Measurements from ENCODE around the gene ACBD7.

ACBD7 gene

GRCh38 chr10:15103513-15103912 is 14.9 kb upstream of the ACBD7 start:
- Histone ChIP-seq H3K4me3 (ENCODE audit: low read depth, low read length) (no peak overlapping the region), H3K36me3 (ENCODE audit: control insufficient read depth in 2 of 2, insufficient read depth in 1 of 2, low read length in 2 of 2) (peaks cover 39 to 72% of the 10 kb centered on the region in 2 experiments), H3K4me1 (ENCODE audit: control insufficient read depth, insufficient read depth, low read length) (peaks cover 8% of the 10 kb centered on the region), H3K27ac (ENCODE audit: extremely low read depth, low read depth, low read length) (no peak overlapping the region), H3K9me3 (ENCODE audit: control insufficient read depth, insufficient read depth, low read depth, low read length) (no peaks in the 10 kb centered on the region)
- TF ChIP-seq ZSCAN5A (tag by site-specific recombination; IDR thresholded peaks at IDR 0.05), result no peak
- TF ChIP-seq ZNF398 (tag by site-specific recombination; IDR thresholded peaks at IDR 0.05), result no peak
- no peak for TF ChIP-seq ZNF366 (tag by site-specific recombination; conservative IDR thresholded peaks at IDR 0.05)
- no peak for TF ChIP-seq ZNF488 (tag by site-specific recombination; IDR thresholded peaks at IDR 0.05)
- no peak for TF ChIP-seq HIC1 (tag by site-specific recombination; IDR thresholded peaks at IDR 0.05)
- TF ChIP-seq ZBTB44 (tag by site-specific recombination; IDR thresholded peaks at IDR 0.05), result no peak
- no peak for TF ChIP-seq ZNF580 (tag by site-specific recombination; IDR thresholded peaks at IDR 0.05)
- no peak for TF ChIP-seq PBX3 (CRISPR knock-in tag; IDR thresholded peaks at IDR 0.05)
- no peak for TF ChIP-seq ZNF335 (tag by site-specific recombination; conservative IDR thresholded peaks at IDR 0.05)
- TF ChIP-seq ZNF629 (tag by site-specific recombination; IDR thresholded peaks at IDR 0.05), result no peak
- TF ChIP-seq ZNF292 (tag by site-specific recombination; IDR thresholded peaks at IDR 0.05; ENCODE audit: borderline replicate concordance, low read depth), result no peak
- POLR2A ChIA-PET, result interaction anchor here (0.9 kb wide), 1 partner anchor 65 kb away, joined by 3 read pairs; the partner anchor contains the start of gene NMT2
- CTCF ChIA-PET, result interaction anchor here (0.6 to 1.1 kb wide), 3 partner anchors 48 to 132 kb away, joined by 3 to 4 read pairs (median 3); no protein-coding TSS in a partner anchor

- peaks cover 8% of the 10 kb centered on the region for H3K4me1 ChIP-seq (ENCODE audit: control insufficient read depth, insufficient read depth, low read length)
- CTCF ChIA-PET, result interaction anchor here (0.6 kb wide), 2 partner anchors 220 to 1043 kb away, joined by 3 to 4 read pairs; no protein-coding TSS in a partner anchor
- POLR2A ChIA-PET, result interaction anchor here (1.9 kb wide), 1 partner anchor 140 kb away, joined by 5 read pairs; the partner anchor contains the start of gene MEIG1
- no peak overlapping the region for H3K4me3 ChIP-seq (ENCODE audit: low read depth, low read length)
- H3K36me3 ChIP-seq (ENCODE audit: control insufficient read depth in 2 of 2, insufficient read depth in 1 of 2, low read length in 2 of 2), result peaks cover 31 to 45% of the 10 kb centered on the region in 2 experiments
- no peaks in the 10 kb centered on the region for H3K9me3 ChIP-seq (ENCODE audit: control insufficient read depth, insufficient read depth, low read depth, low read length)
- peak overlapping the region; percentile 46 for H3K27ac ChIP-seq (ENCODE audit: extremely low read depth, low read depth, low read length)
- TF ChIP-seq TCF7L2 (IDR thresholded peaks at IDR 0.05; ENCODE audit: borderline replicate concordance, low read depth, low read length), result no peak
- TF ChIP-seq PRDM4 (tag by site-specific recombination; IDR thresholded peaks at IDR 0.05), result peak; percentile 51
- TF ChIP-seq MEIS1 (CRISPR knock-in tag; IDR thresholded peaks at IDR 0.05; ENCODE audit: borderline replicate concordance), result no peak
- TF ChIP-seq ZNF843 (tag by site-specific recombination; IDR thresholded peaks at IDR 0.05), result peak; percentile 77
- peak; percentile 22; the same call in 1 of the 2 replicates for TF ChIP-seq OSR2 (tag by site-specific recombination; IDR thresholded peaks at IDR 0.05)
- no peak for TF ChIP-seq BCL11A (tag by site-specific recombination; IDR thresholded peaks at IDR 0.05; ENCODE audit: low read depth)
- peak; percentile 36 for TF ChIP-seq ZBTB8A (tag by site-specific recombination; IDR thresholded peaks at IDR 0.05)
- TF ChIP-seq ZXDB (tag by site-specific recombination; IDR thresholded peaks at IDR 0.05), result peak; percentile 76
- 0 out of 2 replicates have a peak, but pooled peaks have one; percentile 58 for TF ChIP-seq OVOL3 (tag by site-specific recombination; IDR thresholded peaks at IDR 0.05)
- no peak for TF ChIP-seq ZNF211 (tag by site-specific recombination; IDR thresholded peaks at IDR 0.05; ENCODE audit: low read depth)
- TF ChIP-seq ZNF596 (tag by site-specific recombination; IDR thresholded peaks at IDR 0.05), result peak; percentile 81
These were observed 11.3 kb upstream of the ACBD7 start for GRCh38 chr10:15099886-15100285.
